Astrocyte of the hippocampus (primary cell): Measurements from ENCODE around the gene UQCRC2.
"Not testable (repeated sequence)": the region's sequence is repeated elsewhere in the genome, so short reads cannot be mapped to it uniquely, and the experiment has no call there.

ENCODE experiments used
- DNase-seq: peaks from one replicate; pipeline ENCODE4 v3.0.0; 2011; ENCODE audit warnings: low read depth, low spot score

Gene UQCRC2

DNA sequence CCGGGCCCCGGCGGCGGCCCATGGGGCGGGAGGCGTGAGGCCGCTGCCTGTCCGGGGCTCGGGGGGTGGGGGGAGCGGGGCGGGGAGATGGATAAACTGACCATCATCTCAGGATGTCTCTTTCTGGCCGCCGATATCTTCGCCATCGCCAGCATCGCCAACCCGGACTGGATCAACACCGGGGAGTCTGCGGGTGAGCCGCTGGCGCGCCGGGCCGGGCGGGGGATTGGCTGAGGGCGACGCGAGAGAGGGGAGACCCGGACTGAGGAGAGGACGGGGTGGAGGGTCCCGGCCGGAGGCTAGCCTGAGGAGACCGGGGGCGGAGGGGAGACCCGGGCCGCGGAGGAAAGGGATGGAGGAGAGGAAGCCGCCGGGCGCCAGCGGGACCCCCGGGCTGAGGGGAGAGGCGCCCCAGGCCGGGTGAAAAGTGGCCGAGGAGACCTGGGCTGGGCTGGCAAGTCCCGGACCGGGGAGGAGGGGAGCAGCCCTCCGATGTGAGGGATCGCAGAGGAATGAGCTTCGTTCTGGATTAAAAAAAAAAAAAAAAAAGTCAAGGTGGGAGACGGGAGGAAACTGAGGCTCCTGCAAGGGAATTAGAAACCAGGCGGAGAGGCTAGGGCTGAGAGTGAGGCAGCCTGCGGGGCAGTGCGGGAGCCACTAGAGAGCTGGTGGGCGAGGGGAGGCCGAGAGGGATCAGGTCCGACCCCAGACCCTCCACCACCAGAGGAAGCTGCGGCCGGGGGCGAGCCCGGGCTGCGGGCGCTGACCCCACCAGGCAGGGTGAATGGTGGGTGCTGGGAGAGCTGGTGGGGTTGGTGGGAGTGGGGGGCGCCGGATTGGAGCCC lies 55.3 kb downstream of the UQCRC2 start:
- peak; percentile 48 for DNase-seq

DNA sequence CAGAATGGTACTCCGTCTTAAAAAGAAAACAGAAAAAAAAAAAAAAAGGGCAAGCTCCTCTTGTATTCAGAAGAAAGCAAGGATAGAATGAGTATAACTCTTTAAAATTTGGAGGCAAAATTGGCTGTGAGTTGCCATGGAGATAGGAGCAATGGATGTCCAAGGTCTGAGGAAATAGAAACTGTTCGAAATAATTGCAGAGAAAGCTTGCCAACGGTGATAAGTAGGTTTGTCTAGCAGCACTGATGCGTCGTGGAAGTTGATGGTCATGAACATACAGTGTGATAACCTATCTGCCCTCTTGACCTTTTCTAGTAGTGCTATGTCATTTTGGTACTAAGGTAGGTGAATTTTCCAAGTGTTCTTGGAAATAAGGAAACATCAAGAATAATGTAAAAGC lies 57.7 kb downstream of the UQCRC2 start:
- no peak for DNase-seq

DNA sequence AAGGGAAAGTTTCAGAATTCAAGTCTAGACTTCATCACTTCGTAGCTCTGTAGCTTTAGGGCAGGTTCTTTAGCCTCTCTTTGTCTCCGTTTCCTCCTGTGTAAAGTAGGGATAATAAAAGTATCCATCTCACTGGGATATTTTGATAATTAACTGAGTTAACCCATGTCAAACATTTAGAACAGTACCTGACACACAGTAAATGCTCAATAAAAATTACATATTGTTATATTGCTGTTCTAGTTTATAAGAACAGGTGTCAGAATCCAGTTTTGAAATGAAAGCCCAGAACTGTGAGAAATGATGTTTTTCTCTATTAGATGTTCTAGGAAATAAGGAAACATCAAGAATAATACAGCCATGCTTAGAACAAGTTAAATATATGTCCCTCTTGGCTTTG lies 59.1 kb downstream of the UQCRC2 start:
- DNase-seq: no peak

DNA sequence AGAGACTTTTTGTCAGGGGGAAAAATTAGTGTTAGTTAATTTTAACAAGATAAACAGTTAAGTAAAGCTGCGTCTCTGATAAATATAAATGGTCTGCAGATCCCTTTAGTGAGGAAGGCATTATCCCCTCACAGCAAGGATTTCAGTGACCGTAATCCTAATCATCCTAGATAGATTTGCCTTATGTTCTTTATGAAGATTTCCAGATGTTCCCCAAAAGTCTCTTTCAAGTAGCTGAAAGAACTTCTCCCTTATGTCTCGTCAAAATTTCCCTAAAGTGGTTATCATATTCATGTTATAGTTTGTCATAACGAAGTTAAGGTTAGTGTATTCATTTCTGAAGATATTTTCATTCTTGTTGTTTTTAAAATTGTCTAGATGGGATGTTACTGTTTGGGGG lies 60.3 kb downstream of the UQCRC2 start:
- no peak for DNase-seq

DNA sequence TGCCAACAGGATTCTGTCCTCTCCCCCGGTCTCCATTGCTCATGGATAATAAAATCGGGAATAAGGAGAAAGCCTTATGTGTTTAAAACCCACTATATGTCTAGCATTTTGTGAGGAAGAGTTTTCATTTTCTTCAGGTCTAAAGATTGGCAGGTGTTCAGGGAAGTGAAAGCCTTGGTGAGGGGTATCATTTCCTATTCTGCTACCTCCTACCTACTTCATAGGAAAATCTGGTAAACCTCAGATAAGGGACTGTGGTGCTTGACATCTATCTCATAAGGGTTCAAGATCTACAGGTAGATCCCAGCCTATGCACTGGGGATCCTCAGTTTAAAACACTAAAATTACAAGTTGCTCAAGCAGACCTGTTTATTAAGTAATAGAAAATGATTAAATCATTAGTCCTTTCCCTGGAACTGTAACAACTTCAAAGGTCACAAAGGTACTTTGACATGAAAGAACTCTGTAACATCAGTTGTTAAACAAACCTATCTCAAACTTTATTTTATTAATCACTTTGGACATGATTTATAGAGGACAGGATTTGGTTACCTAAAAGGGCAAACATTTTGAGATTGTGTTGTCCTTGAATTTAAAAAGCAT lies 61.2 kb downstream of the UQCRC2 start:
- no peak for DNase-seq

DNA sequence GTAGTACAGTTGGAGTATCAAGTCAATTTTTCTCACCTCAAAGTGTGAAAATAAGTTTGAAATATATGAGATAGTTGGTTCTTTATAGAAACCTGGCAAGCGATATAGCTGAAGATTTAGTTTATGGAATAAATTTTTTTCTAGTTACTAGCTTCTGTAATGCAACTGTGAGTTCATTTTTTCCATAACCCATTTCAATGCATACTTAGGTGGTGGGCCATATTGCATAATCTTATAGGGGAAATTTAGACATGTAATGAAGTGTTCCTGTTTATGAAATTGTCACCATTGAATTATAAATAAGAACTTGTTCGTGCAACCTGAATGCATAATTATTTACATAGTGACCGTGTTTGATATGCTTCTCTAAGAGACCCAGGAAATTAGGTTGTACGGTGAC lies 63.8 kb downstream of the UQCRC2 start:
- DNase-seq: no peak

DNA sequence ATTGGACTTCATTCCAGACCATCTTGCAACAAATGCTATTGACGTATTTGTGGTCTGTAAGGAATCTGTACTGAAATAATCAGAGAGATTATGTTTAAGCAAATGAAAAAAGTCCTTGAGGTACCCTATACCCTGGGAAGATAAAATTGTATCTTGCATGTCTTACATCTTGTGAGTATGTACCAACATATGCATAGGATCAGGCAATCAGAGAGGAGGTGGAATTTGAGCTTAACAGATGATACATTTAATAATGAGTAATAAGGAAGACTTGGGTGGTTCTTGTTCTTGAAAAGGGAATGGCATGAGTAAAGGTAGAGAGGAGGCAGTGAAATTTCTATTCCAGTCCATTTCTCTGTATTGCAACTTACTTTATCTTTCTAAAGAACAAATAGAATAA lies 65.4 kb downstream of the UQCRC2 start:
- DNase-seq: no peak

DNA sequence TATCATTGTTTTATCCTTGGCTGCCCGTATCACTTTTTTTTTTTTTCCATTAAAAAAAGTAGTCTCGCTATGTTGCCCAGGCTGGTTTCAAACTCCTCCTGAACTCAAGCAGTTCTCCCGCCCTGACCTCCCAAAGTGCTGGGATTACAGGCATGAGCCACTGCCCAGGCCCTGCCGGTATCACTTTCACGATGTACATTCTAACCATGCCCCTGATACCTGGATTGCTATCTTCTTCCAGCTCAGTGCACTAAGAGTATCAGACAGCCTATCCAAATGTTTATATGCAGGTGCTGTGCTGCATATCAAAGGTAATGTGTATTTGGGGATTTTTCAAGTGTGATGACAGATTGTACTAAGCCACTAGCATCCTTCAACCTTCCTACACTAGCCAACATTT lies 69.0 kb downstream of the UQCRC2 start:
- no peak for DNase-seq

DNA sequence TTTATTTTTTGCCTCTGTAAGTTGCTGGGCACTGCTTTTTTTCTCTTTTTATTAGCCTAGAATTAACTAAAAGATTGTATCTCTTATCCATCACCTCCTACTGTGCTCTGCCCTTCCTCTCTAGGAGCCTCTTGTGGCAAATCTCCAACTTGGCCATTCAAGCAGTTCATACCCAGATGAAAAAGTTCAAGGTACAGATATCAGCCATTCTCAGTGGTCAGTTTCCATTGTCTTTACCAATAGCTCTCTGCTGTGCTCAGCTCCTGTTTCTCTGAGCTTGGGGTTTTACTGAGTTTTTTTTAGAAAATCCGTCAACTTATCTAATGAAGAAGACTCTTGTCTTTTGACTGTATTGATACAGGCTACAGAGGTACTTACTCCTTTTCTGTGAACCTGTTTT lies 70.3 kb downstream of the UQCRC2 start:
- DNase-seq: no peak

DNA sequence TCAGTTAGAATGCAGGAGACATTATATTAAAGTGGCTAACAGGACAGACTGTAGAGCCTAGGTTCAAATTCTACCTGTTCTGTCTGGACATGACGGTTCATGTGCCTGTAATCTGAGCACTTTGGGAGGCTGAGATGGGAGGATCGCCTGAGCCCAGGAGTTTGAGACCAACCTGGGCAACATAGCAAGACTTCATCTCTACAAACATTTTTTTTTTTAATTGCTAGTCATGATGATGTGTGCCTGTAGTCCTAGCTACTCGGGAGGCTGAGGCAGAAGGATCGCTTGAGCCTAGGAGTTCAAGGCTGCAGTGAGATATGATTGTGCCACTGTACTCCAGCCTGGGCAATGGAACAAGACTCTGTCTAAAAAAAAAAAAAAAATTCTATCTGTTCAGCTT lies 71.6 kb downstream of the UQCRC2 start:
- DNase-seq: not testable (repeated sequence)

DNA sequence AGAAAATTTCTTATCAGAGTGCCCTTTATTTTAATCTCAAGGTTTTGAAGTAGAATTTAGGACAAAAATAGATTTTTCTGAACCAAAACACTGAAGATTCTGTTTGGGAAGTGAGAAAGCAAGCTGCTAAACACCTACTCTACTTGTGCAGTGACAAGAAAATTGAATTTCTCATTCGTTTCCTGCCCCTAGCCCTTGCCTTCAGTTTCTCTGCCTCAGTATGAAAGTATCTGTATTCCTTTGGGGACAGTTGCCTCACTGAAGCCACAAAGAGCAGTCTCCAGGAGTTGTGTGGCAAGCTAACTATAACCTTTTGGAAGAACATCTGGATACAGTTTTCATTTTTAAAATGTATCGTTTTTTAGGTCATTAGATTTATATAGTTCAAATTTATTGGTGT lies 74.5 kb downstream of the UQCRC2 start:
- no peak for DNase-seq

DNA sequence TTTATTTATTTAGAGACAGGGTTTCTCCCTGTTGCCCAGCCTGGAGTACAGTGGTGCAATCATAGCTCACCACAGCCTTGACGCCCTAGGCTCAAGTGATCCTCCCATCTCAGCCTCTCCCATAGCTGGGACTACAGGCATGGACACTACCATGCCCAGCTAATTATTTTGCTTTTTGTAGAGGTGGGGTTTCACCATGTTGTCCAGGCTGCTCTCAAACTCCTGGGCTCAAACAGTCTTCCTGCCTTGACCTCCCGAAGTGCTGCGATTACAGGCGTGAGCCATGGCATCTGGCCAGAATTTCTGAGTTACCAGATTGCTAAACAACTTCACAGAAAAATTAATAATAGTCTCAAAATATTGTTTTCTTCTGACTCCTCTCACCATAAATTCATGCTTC lies 76.5 kb downstream of the UQCRC2 start:
- no peak for DNase-seq

DNA sequence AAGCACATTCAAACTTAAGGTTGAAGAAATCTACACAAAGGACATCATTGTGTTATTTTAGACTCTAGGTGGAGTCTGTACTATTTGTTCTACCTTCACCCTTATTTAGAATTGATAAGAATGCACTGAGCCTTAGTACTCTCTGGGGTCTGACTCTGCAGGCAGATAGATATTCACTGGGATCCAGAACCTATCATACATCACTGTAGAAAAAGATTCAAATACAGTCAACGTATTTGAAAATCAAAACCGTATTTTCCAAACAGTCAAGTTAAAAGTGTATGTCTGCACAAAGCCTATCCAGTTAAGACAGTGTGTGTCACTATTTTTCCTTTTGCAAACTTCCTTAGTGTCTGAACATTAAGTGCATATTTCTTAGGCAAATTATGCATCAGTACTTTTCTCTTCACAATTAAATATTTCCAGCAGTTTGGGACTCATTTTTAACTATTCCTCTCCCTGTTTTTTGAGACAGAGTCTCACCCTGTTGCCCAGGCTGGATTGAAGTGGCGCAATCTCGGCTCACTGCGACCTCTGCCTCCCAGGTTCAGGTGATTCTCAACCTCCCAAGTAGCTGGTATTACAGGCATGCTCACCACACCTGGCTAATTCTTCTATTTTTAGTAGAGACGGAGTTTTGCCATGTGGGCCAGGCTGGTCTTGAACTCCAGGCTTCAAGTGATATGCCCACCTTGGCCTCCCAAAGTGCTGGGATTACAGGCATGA lies 77.1 kb downstream of the UQCRC2 start:
- DNase-seq: no peak

DNA sequence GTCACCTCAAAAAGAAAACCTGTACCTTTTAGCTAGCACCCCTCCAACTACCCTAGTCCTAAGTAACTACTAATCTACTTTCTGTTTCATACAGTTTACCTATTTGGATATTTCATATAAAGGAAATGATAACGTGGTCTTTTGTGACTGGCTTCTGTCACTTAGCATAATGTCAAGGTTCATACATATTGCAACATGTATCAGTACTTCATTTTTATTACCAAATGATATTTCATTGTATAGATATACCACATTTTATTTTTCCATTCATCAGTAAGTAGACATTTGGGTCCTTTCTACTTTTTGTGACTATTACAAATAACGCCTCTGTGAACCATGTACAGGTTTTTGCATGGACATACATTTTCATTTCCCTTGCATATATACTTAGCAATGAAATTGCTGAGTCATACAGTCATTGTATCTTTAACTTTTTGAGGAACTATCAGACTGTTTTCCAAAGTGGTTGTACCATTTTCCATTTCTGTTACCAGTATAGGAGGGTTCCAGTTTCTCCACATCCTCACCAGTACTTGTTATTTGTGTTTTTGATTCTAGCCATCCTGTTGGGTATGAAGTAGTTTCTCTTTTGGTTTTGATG lies 78.4 kb downstream of the UQCRC2 start:
- DNase-seq: no peak
